SK-N-SH (cell line): ENCODE results near the gene GPR34.

Experiments
- CTCF ChIP-seq: fragments of 200-600 bp; sonication (generic); IDR thresholded peaks from 2 replicates; pipeline ENCODE4 v1.6.1; 2017; ENCODE audit warnings: antibody characterized with exemption, mild to moderate bottlenecking, moderate library complexity
- EP300 ChIP-seq, 2 experiments: IDR thresholded peaks; 2 replicates each; pipeline versions ENCODE4 v1.4.0 to v1.6.1; 2012; ENCODE audit warnings: borderline replicate concordance in 1 of 2, low read depth in 1 of 2, low read length in 1 of 2
- EZH2phosphoT487 ChIP-seq: fragments of 200-600 bp; sonication (generic); IDR thresholded peaks from 2 replicates; pipeline ENCODE4 v1.6.1; 2017; ENCODE audit warnings: low read depth, mixed run types, mild to moderate bottlenecking, antibody characterized with exemption, moderate library complexity, borderline replicate concordance
- MAX ChIP-seq: IDR thresholded peaks from 2 replicates; pipeline ENCODE4 v1.4.0; 2012; ENCODE audit warnings: low read depth
- MXI1 ChIP-seq: IDR thresholded peaks from 2 replicates; pipeline ENCODE4 v1.6.1; 2012; ENCODE audit warnings: mild to moderate bottlenecking, low read depth, low read length, improper control_type of control experiment
- SIN3A ChIP-seq: IDR thresholded peaks from 2 replicates; pipeline ENCODE4 v1.6.1; 2012; ENCODE audit warnings: low read depth, mild to moderate bottlenecking, low read length, moderate library complexity, borderline replicate concordance
- USF1 ChIP-seq: IDR thresholded peaks from 2 replicates; pipeline ENCODE4 v1.4.0; 2012; ENCODE audit warnings: low read depth, borderline replicate concordance

- TF ChIP-seq EZH2phosphoT487 (no peak), CTCF (no peak), SIN3A (no peak), EP300 (IDR thresholded peaks at IDR 0.05; ENCODE audit: borderline replicate concordance in 1 of 2, low read depth in 1 of 2, low read length in 1 of 2) (no peak), MAX (no peak), MXI1 (no peak), USF1 (no peak)
These were observed 34.2 kb downstream of the GPR34 start for GRCh38 chrX:41722816-41723618.
